KMS-11 (cell line): ENCODE data around the gene FMNL2.

Experiments used
- H2AFZ ChIP-seq: fragments of 200-600 bp; sonication (generic); 2 replicates; pipeline ENCODE4 v1.6.1; 2016; ENCODE audit warnings: antibody characterized with exemption, mixed run types, low read depth
- H3K27ac ChIP-seq: fragments of 200-600 bp; sonication (generic); 2 replicates; pipeline ENCODE4 v1.6.1; 2016; ENCODE audit warnings: mild to moderate bottlenecking, mixed run types
- H3K27me3 ChIP-seq: fragments of 200-600 bp; sonication (generic); 2 replicates; pipeline ENCODE4 v1.6.1; 2017; ENCODE audit warnings: mild to moderate bottlenecking, low read depth, mixed run types, moderate library complexity; ENCODE audit not compliant: insufficient read depth
- H3K36me3 ChIP-seq: fragments of 200-600 bp; sonication (generic); 2 replicates; pipeline ENCODE4 v1.6.1; 2017; ENCODE audit warnings: mild to moderate bottlenecking, mixed run types; ENCODE audit not compliant: insufficient read depth
- H3K4me1 ChIP-seq: fragments of 200-600 bp; sonication (generic); 2 replicates; pipeline ENCODE4 v1.6.1; 2016; ENCODE audit warnings: mild to moderate bottlenecking, low read depth, mixed run types; ENCODE audit not compliant: poor library complexity, severe bottlenecking
- H3K4me2 ChIP-seq: fragments of 200-600 bp; sonication (generic); 2 replicates; pipeline ENCODE4 v1.7.0; 2016; ENCODE audit warnings: mild to moderate bottlenecking, mixed run types
- H3K4me3 ChIP-seq: fragments of 200-600 bp; sonication (generic); IDR thresholded peaks from 2 replicates; pipeline ENCODE4 v1.6.1; 2017; ENCODE audit warnings: low read depth, low read length, mixed read lengths; ENCODE audit not compliant: insufficient read depth
- H3K79me2 ChIP-seq: fragments of 200-600 bp; sonication (generic); 2 replicates; pipeline ENCODE4 v1.6.1; 2016; ENCODE audit warnings: low read depth, mixed run types; ENCODE audit not compliant: insufficient read depth
- H3K9ac ChIP-seq: fragments of 200-600 bp; sonication (generic); 2 replicates; pipeline ENCODE4 v1.6.1; 2016; ENCODE audit warnings: mild to moderate bottlenecking, mixed run types
- H4K20me1 ChIP-seq: fragments of 200-600 bp; sonication (generic); 2 replicates; pipeline ENCODE4 v1.6.1; 2016; ENCODE audit warnings: mild to moderate bottlenecking, mixed run types; ENCODE audit not compliant: insufficient read depth
- CTCF ChIP-seq: fragments of 200-600 bp; sonication (generic); conservative IDR thresholded peaks from 2 replicates; pipeline ENCODE4 v1.6.1; 2017; ENCODE audit warnings: low read depth, mild to moderate bottlenecking, antibody characterized with exemption, low read length, moderate library complexity, mixed read lengths

The FMNL2 gene

GRCh38 chr2:152624805-152625204 lies 289.8 kb downstream of the FMNL2 start:
- H3K4me1 ChIP-seq = peaks cover 8% of the 10 kb centered on the region
- no peaks in the 10 kb centered on the region for H3K27me3 ChIP-seq
- no peaks in the 10 kb centered on the region for H3K36me3 ChIP-seq
- no peak for TF ChIP-seq CTCF
- no peak overlapping the region for H2AFZ ChIP-seq
- no peaks in the 10 kb centered on the region for H4K20me1 ChIP-seq
- no peak overlapping the region for H3K4me2 ChIP-seq
- H3K27ac ChIP-seq = no peak overlapping the region
- no peak overlapping the region for H3K9ac ChIP-seq
- H3K79me2 ChIP-seq = no peaks in the 10 kb centered on the region
- no peak overlapping the region for H3K4me3 ChIP-seq

- Histone ChIP-seq H3K4me1 (peaks cover 8% of the 10 kb centered on the region), H2AFZ (no peak overlapping the region), H3K9ac (no peak overlapping the region), H3K36me3 (no peaks in the 10 kb centered on the region), H3K27me3 (no peaks in the 10 kb centered on the region), H3K79me2 (no peaks in the 10 kb centered on the region), H3K27ac (no peak overlapping the region), H3K4me2 (no peak overlapping the region), H3K4me3 (no peak overlapping the region), H4K20me1 (no peaks in the 10 kb centered on the region)
- no peak for TF ChIP-seq CTCF
Observed at GRCh38 chr2:152626911-152627339, 292.0 kb downstream of the FMNL2 start.

GRCh38 chr2:152627351-152627957 lies 292.5 kb downstream of the FMNL2 start:
- Histone ChIP-seq H3K27me3 (no peaks in the 10 kb centered on the region), H3K9ac (no peak overlapping the region), H3K4me3 (no peak overlapping the region), H3K4me1 (peaks cover 8% of the 10 kb centered on the region), H3K79me2 (no peaks in the 10 kb centered on the region), H4K20me1 (no peaks in the 10 kb centered on the region), H2AFZ (no peak overlapping the region), H3K36me3 (no peaks in the 10 kb centered on the region), H3K4me2 (no peak overlapping the region), H3K27ac (no peak overlapping the region)
- TF ChIP-seq CTCF = peak; percentile 85

- Histone ChIP-seq H3K36me3 (no peaks in the 10 kb centered on the region), H4K20me1 (no peaks in the 10 kb centered on the region), H3K27me3 (no peaks in the 10 kb centered on the region), H2AFZ (no peak overlapping the region), H3K4me2 (no peak overlapping the region), H3K4me1 (peaks cover 8% of the 10 kb centered on the region), H3K9ac (no peak overlapping the region), H3K4me3 (no peak overlapping the region), H3K79me2 (no peaks in the 10 kb centered on the region), H3K27ac (no peak overlapping the region)
- no peak for TF ChIP-seq CTCF
Observed at GRCh38 chr2:152629202-152629601, 294.2 kb downstream of the FMNL2 start.
